GM18870 (cell line): ENCODE results near the gene PIK3R6.

ENCODE experiments used
- ATAC-seq: cut with Tn5 transposase; IDR thresholded peaks from one replicate; pipeline ENCODE4 v1.9.1; 2021; ENCODE audit warnings: moderate library complexity; ENCODE audit not compliant: unreplicated experiment

PIK3R6 gene

DNA sequence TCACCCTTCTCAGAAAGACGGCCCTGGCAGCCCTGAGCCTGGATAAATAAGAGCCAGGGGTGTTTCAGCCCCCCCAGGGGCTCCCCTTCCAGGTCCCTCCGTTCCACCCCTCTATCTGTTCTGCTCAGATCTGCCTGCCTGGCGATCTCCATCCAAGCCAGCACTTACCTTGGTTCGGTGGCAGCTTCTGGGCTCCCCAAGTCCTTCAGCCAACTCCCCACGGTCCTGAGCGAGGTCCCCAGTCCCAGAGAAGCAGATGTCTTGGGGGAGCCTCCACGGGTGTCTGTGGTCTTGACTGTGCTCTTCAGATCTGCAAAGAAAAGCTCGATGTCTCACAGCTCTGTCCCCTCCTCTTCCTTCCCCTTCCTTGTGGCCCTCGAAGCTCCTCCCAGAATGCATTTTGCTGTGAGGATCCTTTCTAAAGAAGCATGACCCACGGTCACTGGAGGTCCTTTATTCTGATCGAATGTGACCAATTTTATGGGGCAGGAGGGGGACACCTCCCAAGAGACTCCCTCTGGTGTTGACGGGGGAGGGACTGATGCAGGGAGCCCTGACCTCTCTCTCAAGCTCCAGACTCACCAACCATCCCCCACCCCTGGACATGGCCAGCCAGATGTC is at the start of gene PIK3R6:
TSS of gene PIK3R6 (minus strand) at position 314 of the 621 bp plus-strand sequence. CDS start 17,880 bp downstream, outside the sequence.
- ATAC-seq: no peak

DNA sequence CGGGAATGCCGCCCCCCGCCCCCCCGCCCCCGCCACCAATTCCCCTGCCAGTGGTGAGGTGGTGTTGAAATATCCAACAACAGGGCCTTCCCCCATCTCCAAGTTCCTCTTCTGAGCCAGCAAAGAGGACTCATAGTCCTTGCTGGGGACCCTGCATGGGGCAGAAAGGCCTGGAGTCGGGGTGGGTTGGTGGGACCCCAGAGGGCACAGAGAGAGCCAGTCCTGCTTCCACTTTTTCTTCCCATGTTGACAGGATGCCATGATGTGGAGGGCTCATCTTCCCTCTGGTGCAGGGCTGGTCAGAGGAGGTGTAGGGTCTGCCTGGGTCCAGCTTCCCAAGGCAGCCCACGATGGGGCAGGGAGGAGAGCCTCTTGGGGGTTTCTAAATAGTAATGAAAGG is 49.0 kb upstream of the PIK3R6 start:
- ATAC-seq: no peak

- ATAC-seq: no peak
Observed at GRCh38 chr17:8914554-8914953, 47.1 kb upstream of the PIK3R6 start.

- ATAC-seq: no peak
Observed at GRCh38 chr17:8913879-8914278, 46.4 kb upstream of the PIK3R6 start.

DNA sequence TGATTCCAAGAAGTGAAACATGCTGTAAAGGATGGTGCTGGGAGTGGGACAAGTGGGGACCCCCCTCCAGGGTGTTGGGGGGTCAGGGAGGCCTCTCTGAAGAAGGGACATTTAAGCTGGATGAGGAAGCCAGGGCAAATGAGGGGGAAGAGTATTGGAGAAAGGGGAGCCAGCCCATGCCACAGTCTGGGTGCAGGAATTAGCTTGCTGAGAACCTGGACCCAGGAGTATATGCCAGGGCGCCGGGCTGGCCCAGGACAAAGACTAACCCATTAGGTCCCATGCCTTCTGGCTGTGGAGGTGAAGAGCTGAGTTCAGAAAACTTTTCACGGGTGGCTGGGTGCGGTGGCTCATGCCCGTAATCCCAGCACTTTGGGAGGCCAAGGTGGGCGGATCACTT is 45.6 kb upstream of the PIK3R6 start:
- no peak for ATAC-seq

GRCh38 chr17:8912084-8912981 is 44.9 kb upstream of the PIK3R6 start:
- no peak for ATAC-seq

GRCh38 chr17:8910969-8911604 is 43.6 kb upstream of the PIK3R6 start:
- ATAC-seq: no peak

DNA sequence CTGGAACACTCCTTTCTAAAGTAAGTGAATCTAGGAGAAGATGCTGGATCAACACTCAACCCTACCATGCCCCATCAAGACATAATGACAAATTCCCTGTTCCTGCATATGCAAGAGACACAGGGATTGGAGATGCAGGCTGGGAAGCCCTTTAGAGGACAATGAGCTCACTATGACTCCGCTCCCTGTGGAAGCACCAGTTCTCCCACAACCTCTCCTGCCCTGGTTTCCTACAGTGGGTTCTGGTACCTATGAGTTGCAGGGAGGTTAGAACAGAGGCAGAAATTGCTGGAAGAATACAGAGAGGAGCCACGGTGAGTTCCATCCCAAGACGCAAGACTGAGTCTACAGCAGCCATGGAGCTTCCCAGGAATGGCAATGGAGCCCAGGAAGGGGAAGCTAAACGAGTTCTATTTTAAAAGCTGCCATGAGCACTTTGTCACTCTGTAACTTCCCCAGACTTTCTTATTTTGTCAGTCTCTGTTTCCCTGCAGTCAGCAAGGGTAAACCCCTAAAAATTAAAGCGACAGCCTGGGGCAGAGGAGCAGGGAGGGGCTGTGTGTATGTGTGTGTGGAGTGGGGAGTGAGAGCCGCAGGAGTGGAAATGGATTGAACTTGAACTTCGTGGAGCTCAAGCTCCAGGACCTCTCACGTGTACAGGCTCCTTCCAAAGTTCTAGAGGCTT is 42.3 kb upstream of the PIK3R6 start:
- no peak for ATAC-seq

DNA sequence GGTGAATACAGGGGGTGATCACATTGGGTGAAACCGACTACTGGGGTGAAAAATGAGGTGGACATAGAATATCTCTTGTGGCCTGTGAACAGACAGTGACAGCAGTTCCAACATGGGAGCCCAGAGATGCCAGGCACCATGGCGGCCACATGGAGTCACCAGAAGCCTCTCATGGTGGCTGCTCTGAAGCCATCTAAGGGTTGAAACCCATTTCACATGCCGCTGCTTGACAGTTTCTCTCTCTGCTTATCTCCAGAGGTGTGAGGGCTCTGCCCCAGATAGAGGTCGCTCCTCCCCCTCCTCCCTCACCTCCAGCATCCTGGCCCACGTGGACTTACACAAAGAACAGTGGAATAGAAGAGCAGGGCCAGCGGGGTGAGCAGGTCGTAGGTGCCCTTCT is 37.9 kb upstream of the PIK3R6 start:
- ATAC-seq: no peak

DNA sequence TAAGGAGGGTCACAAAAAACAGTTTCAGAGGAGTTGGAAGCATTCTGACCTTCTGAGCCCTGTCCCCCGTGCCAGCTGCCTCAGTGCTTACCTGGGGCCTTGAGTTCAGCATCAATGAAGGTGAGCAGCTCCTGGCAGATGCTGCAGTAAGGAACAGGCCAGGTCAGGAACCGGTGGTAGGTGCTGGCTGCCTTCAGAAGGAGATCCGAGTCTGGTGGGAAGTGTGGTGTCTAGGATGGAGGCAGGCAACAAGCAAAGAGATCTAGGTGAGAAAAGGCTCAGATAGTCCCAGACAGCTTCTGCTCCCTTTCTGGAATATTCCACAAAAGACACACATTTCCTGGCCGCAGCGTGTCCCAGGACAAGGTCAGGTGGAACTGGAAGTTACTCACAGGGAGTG is 37.2 kb upstream of the PIK3R6 start:
- ATAC-seq: no peak

DNA sequence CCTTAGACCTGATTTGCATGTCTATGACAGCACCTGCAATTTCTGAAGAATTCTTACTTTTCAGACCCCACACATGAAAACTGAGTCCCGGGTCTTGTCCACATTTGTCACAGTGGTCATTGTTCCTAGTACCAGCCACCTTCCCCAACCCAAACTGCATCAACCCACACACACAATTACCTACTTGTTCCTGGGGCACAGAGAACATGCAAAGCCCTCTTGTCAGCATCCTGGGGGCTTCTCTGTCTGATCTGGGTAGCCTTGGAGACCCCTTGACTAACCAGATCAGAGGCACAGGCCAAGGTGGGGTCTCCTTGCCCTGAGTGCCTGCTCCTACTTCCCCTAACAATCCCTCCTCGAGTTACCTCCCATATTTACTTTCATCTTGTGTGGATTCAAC is 36.7 kb upstream of the PIK3R6 start:
- ATAC-seq: no peak

DNA sequence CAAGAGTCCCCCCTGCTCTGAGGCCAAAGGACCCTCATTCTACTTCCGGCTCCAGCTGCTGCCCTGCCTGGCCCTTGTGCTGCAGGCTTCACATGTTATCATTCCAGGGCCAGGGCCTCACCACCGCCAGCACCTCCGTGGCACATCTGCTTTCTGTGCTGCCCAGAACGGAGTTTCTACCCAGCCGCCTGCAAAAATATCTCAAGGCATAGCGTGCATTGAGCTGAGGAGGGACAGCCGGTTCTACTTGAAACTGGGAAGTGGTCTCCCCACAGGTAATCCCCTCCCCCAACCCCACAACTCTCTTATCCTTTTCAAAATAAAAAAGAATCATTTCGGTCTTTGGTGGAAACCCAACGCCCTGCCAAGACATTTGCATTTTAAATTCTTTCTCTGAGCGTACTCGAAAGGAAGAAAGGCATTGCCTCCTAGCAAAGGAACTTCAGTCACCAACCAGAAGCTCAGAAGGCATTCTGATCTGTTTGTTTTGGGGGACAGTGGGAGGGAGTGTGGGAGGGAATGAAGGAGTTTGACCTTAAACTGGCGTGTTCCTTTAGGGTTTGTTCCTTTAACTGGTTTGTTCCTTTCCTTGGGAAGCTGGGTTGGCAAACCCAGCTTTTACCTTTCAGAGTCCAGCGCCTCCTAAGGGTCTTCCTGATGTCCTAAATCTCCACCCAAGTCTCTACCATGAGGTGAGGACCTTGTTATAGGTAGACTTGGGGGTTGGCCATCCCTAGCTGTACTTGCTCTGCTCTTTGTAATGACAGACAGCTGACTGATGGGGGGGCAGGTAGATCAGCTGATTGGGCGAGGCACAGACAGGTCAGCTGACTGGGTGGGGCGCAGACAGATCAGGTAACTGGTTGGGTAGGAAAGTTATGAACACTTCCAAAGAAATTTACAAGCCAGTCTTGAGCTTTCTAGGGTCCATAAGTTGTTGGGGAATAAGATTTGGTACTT is 33.4 kb upstream of the PIK3R6 start:
- ATAC-seq: no peak

- ATAC-seq: no peak
Observed at GRCh38 chr17:8900207-8900606, 32.7 kb upstream of the PIK3R6 start.

- no peak for ATAC-seq
Observed at GRCh38 chr17:8898636-8899035, 31.2 kb upstream of the PIK3R6 start.

- ATAC-seq: no peak
Observed at GRCh38 chr17:8898126-8898525, 30.7 kb upstream of the PIK3R6 start.

DNA sequence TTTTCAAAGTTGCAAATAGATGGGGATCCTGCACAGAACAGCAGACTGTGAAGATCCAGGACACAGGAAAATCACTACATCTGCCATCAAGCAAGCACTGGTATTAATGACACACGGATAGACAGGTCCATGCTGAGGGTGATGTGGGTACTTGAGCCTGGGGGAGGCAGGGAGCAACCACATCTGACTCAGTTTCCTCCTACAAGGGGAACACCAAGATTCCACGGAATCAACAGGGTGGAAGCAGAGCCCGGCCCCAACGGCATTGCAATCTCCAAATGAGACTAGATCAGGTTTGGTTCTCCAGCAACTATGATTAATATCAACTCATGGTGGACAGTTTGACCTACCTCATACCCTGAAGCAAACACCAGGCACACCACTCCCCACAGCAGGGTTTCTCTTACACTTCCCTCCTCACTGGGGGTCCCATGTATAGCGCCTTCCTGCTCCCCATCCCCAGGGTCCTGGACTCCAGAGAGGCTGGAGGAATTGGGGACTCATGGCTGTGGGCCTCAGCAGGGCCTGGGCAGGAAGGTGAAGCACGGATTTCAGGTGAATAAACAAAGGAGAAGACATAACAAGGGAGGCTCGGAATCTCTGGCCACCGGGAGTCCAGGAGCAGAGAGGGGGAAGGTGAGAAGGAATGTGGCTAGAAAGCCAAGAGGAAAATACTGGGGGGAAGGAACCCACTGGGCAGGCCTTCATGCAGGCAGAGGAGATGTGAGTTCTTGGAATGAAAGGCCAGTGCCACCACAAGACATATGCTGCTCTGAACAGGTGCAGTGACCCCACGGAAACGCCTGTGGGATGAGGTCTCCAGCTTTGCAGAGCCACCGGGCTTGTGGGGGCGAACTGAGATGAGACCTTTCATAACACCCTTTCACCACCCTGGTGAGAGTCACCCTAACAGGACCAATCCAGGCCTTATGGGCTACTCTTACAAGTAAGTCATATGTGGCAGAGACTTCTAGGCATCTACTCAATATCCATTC is 29.5 kb upstream of the PIK3R6 start:
- ATAC-seq: no peak

GRCh38 chr17:8896087-8896486 is 28.6 kb upstream of the PIK3R6 start:
- no peak for ATAC-seq

- ATAC-seq: no peak
Observed at GRCh38 chr17:8894673-8895578, 27.5 kb upstream of the PIK3R6 start.
